WTC11 (cell line): ENCODE data around the gene VNN1. TPM values are rescaled to one million over a fixed set of nuclear protein-coding genes. Genes with fewer than 3 reads are reported as not detected.

Experiments used
- ATAC-seq: fragments of 200-7000 bp; cut with Tn5 transposase; 2 replicates; pipeline ENCODE4 v1.10.0; 2021; ENCODE audit warnings: mild to moderate bottlenecking, moderate library complexity
- CTCF ChIA-PET: fragments of 300-600 bp; sonication (Branson Sonifier 250); formaldehyde crosslinking; loops from one replicate; lab custom pipeline; 2021; ENCODE audit warnings: antibody characterized with exemption; lab: Charles Lee
- POLR2A ChIA-PET: fragments of 350-600 bp; sonication (Branson Sonifier 250); formaldehyde crosslinking; loops from one replicate; lab custom pipeline; 2021; ENCODE audit warnings: antibody characterized with exemption; lab: Charles Lee
- DNase-seq: peaks from one replicate; pipeline ENCODE4 v3.0.0; 2021; ENCODE audit warnings: low spot score
- H3K27ac Mint-ChIP-seq: 2 replicates; pipeline ENCODE4 v1.8.0; 2021; ENCODE audit warnings: mixed read lengths
- H3K27me3 Mint-ChIP-seq: 2 replicates; pipeline ENCODE4 v1.8.0; 2021; ENCODE audit warnings: low read depth, mild to moderate bottlenecking, moderate library complexity, mixed read lengths
- H3K36me3 Mint-ChIP-seq: 2 replicates; pipeline ENCODE4 v1.8.0; 2021; ENCODE audit warnings: mixed read lengths
- H3K4me1 Mint-ChIP-seq: 2 replicates; pipeline ENCODE4 v1.8.0; 2022; ENCODE audit warnings: mixed read lengths
- H3K4me3 Mint-ChIP-seq: 2 replicates; pipeline ENCODE4 v1.8.0; 2021; ENCODE audit warnings: mild to moderate bottlenecking, moderate library complexity, mixed read lengths
- H3K9me3 Mint-ChIP-seq: 2 replicates; pipeline ENCODE4 v1.8.0; 2021; ENCODE audit warnings: mixed read lengths
- AFF4 ChIP-seq: sonication (generic); formaldehyde crosslinking; IDR thresholded peaks from 2 replicates; pipeline ENCODE4 v1.8.1; 2023; ENCODE audit warnings: mild to moderate bottlenecking, missing genetic modification reagents, borderline replicate concordance
- CDX4 ChIP-seq: fragments of 250-450 bp; sonication (Bioruptor Pico); IDR thresholded peaks from 2 replicates; pipeline ENCODE4 v1.9.0; 2021; ENCODE audit warnings: moderate library complexity, mild to moderate bottlenecking, inconsistent platforms, borderline replicate concordance
- CREM ChIP-seq: sonication (generic); formaldehyde crosslinking; IDR thresholded peaks from 2 replicates; pipeline ENCODE4 v1.8.1; 2022; ENCODE audit warnings: mild to moderate bottlenecking, missing genetic modification reagents, moderate library complexity
- CTCF ChIP-seq: fragments of 200-600 bp; IDR thresholded peaks from 2 replicates; pipeline ENCODE4 v1.8.0; 2022; ENCODE audit warnings: antibody characterized with exemption
- JUN ChIP-seq: sonication (generic); formaldehyde crosslinking; IDR thresholded peaks from 2 replicates; pipeline ENCODE4 v1.8.0; 2023; ENCODE audit warnings: mild to moderate bottlenecking, missing genetic modification reagents
- NFE2L1 ChIP-seq: sonication (generic); formaldehyde crosslinking; IDR thresholded peaks from 2 replicates; pipeline ENCODE4 v1.8.1; 2023; ENCODE audit warnings: missing genetic modification reagents
- NFYB ChIP-seq: sonication (generic); formaldehyde crosslinking; conservative IDR thresholded peaks from 2 replicates; pipeline ENCODE4 v1.8.0; 2022; ENCODE audit warnings: low read depth, missing genetic modification reagents
- TP53 ChIP-seq: sonication (generic); formaldehyde crosslinking; IDR thresholded peaks from 2 replicates; pipeline ENCODE4 v1.8.1; 2023; ENCODE audit warnings: mild to moderate bottlenecking, missing genetic modification reagents
- ZNF416 ChIP-seq: fragments of 250-450 bp; sonication (Bioruptor Pico); IDR thresholded peaks from 2 replicates; pipeline ENCODE4 v1.9.0; 2021; ENCODE audit warnings: mild to moderate bottlenecking, inconsistent platforms
- ZNF512 ChIP-seq: sonication (generic); formaldehyde crosslinking; IDR thresholded peaks from 2 replicates; pipeline ENCODE4 v1.8.1; 2022; ENCODE audit warnings: missing genetic modification reagents, borderline replicate concordance
- total RNA-seq: library from RNA; stranded (reverse); gene quantifications from 3 replicates; pipeline ENCODE4 v1.2.3, GENCODE V29; 2021

Gene VNN1
- total RNA-seq, 1 experiment from 2014 or later = 0.04 TPM

- TF ChIP-seq NFYB (no peak), CREM (CRISPR knock-in tag) (no peak), CTCF (peak; percentile 42; the same call in 1 of the 2 replicates), CDX4 (CRISPR knock-in tag) (no peak)
These were observed 44.1 kb downstream of the VNN1 start (continued) for GRCh38 chr6:132669690-132670291.

- DNase-seq (no peak), ATAC-seq (no peak; the same call in 1 of the 2 replicates)
- H3K4me1 Mint-ChIP-seq = peaks cover 19% of the 10 kb centered on the region
- H3K4me3 Mint-ChIP-seq = peak overlapping the region; percentile 1; the same call in 1 of the 2 replicates
- peaks cover 20% of the 10 kb centered on the region for H3K36me3 Mint-ChIP-seq
- H3K27ac Mint-ChIP-seq = no peak overlapping the region
- H3K27me3 Mint-ChIP-seq = no peaks in the 10 kb centered on the region
- no peak for TF ChIP-seq ZNF512 (CRISPR knock-in tag)
- 0 out of 2 replicates have a peak, but pooled peaks have one; percentile 53 for TF ChIP-seq NFE2L1 (CRISPR knock-in tag)
- ChIA-PET POLR2A (no interaction called here), CTCF (interaction anchor here (1.0 kb wide), 1 partner anchor 49 kb away, joined by 3 read pairs; no protein-coding TSS in a partner anchor)
- H3K9me3 Mint-ChIP-seq = peaks cover 24% of the 10 kb centered on the region
These were observed 47.7 kb downstream of the VNN1 start for GRCh38 chr6:132666118-132666517.

GRCh38 chr6:132664309-132665034 is 49.4 kb downstream of the VNN1 start:
- H3K36me3 Mint-ChIP-seq = peaks cover 20% of the 10 kb centered on the region
- CTCF ChIA-PET = no interaction called here
- H3K9me3 Mint-ChIP-seq = peaks cover 24% of the 10 kb centered on the region
- no peak for DNase-seq
- no peak overlapping the region for H3K4me3 Mint-ChIP-seq
- peaks cover 17% of the 10 kb centered on the region for H3K4me1 Mint-ChIP-seq
- TF ChIP-seq AFF4 (CRISPR knock-in tag) (no peak), CDX4 (CRISPR knock-in tag) (no peak), ZNF416 (CRISPR knock-in tag) (peak; percentile 91; the same call in 1 of the 2 replicates), TP53 (CRISPR knock-in tag) (no peak), JUN (no peak)
- TF ChIP-seq, all 79 proteins: peak for 1
- ATAC-seq = no peak
- POLR2A ChIA-PET = no interaction called here
- Mint-ChIP-seq H3K27ac (no peak overlapping the region), H3K27me3 (no peaks in the 10 kb centered on the region)
